Erythroblast (primary cell): ENCODE measurements around the gene IER5L.

Source experiments
- GATA1 ChIP-seq: IDR thresholded peaks from 2 replicates; pipeline ENCODE4 v1.6.1; 2011; ENCODE audit warnings: low read depth, mild to moderate bottlenecking, control low read depth, low read length, moderate library complexity
- POLR2A ChIP-seq: IDR thresholded peaks from 2 replicates; pipeline ENCODE4 v1.6.1; 2011; ENCODE audit warnings: mild to moderate bottlenecking, low read length

- no peak for TF ChIP-seq POLR2A
- no peak for TF ChIP-seq GATA1
Measured at GRCh38 chr9:129210125-129210524, 32.1 kb upstream of the IER5L start.
